Neural cell (in vitro differentiated cells): Measurements from ENCODE around the gene POLD4.

ENCODE experiments used
- CTCF ChIP-seq: fragments of 450-650 bp; IDR thresholded peaks from 2 replicates; pipeline ENCODE4 v1.5.1; 2014; ENCODE audit warnings: antibody characterized with exemption, mild to moderate bottlenecking, moderate library complexity; ENCODE audit not compliant: poor library complexity, severe bottlenecking
- EP300 ChIP-seq: fragments of 450-650 bp; conservative IDR thresholded peaks from 2 replicates; pipeline ENCODE4 v1.6.1; 2014; ENCODE audit warnings: antibody characterized with exemption, mild to moderate bottlenecking, moderate library complexity; ENCODE audit not compliant: poor library complexity, severe bottlenecking
- EZH2 ChIP-seq: fragments of 200-600, 300-800 bp; shearing (Covaris generic), sonication (generic); IDR thresholded peaks from 2 replicates; pipeline ENCODE4 v1.6.1; 2014; ENCODE audit warnings: antibody characterized with exemption, low read length, borderline replicate concordance, mild to moderate bottlenecking; ENCODE audit not compliant: insufficient read depth, poor library complexity, severe bottlenecking
- POLR2AphosphoS5 ChIP-seq: IDR thresholded peaks from 2 replicates; pipeline ENCODE4 v1.6.1; 2012
- RAD21 ChIP-seq: fragments of 450-650 bp; conservative IDR thresholded peaks from 2 replicates; pipeline ENCODE4 v1.6.1; 2014; ENCODE audit warnings: antibody characterized with exemption, mild to moderate bottlenecking, moderate library complexity
- REST ChIP-seq: IDR thresholded peaks from 2 replicates; pipeline ENCODE4 v1.6.1; 2012; ENCODE audit warnings: borderline replicate concordance
- SMC3 ChIP-seq: fragments of 450-650 bp; conservative IDR thresholded peaks from 2 replicates; pipeline ENCODE4 v1.6.1; 2014; ENCODE audit warnings: antibody characterized with exemption, mild to moderate bottlenecking, moderate library complexity; ENCODE audit not compliant: poor library complexity
- TAF1 ChIP-seq: IDR thresholded peaks from 2 replicates; pipeline ENCODE4 v1.6.1; 2012; ENCODE audit warnings: low read depth

DNA sequence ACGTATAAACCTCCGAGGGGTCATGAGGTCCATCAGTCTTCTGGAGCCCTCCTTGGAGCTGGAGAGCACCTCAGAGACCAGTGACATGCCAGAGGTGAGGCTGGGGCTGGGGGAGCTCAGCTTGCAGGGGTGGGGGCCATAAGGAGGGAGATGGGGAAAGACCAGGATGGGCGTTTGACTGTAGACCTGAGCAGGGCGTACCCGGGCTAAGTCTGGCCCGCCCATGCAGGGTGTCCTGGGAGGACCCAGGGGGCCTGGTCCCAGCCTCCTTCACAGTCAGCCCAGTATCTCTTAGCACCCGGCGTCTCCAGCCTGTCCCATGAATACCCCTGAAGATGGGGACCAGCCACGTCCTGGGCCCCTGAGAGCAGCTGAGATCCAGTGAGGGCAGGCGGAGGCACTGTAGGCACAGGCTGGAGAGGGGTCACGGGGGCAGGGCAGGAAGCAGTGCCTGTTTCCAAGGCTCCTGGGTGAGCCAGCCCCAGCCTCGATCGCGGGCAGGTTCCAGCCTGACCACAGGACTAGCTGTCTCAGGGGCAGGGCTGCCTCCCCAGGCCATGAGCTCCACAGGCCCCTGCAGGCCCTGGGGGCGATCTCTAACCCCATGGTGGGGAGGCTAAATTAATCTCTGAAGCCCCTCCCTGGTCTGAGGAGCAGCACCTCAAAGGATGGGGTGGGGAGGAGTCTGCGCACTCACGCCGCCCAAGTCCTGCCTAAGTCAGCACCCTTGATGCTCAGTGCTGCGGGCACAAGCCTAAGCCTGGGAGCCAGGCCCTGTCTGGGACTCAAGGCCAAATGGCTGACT is 42.9 kb downstream of the POLD4 start:
- no peak for TF ChIP-seq CTCF
- TF ChIP-seq TAF1 = no peak
- TF ChIP-seq POLR2AphosphoS5 = no peak
- no peak for TF ChIP-seq SMC3
- no peak for TF ChIP-seq EP300
- no peak for TF ChIP-seq REST
- TF ChIP-seq EZH2 = no peak
- no peak for TF ChIP-seq RAD21
